Measurements from ENCODE around the gene VWA2.

DNA sequence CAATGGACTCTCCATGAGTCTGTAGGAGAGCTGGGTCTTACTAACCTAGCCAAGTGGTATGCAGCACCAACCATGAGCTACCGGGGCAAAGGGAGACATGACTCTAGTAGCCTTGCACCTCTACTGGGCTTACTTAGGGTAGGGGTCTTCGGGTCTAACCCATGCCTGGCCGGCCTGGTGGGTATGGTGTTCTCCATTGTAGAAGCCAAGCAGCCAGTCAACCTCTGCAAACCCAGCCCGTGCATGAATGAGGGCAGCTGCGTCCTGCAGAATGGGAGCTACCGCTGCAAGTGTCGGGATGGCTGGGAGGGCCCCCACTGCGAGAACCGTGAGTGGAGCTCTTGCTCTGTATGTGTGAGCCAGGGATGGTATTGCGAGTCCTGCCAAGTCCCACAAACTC, 51.0 kb downstream of the VWA2 start:
- TF ChIP-seq, protein P1, sequence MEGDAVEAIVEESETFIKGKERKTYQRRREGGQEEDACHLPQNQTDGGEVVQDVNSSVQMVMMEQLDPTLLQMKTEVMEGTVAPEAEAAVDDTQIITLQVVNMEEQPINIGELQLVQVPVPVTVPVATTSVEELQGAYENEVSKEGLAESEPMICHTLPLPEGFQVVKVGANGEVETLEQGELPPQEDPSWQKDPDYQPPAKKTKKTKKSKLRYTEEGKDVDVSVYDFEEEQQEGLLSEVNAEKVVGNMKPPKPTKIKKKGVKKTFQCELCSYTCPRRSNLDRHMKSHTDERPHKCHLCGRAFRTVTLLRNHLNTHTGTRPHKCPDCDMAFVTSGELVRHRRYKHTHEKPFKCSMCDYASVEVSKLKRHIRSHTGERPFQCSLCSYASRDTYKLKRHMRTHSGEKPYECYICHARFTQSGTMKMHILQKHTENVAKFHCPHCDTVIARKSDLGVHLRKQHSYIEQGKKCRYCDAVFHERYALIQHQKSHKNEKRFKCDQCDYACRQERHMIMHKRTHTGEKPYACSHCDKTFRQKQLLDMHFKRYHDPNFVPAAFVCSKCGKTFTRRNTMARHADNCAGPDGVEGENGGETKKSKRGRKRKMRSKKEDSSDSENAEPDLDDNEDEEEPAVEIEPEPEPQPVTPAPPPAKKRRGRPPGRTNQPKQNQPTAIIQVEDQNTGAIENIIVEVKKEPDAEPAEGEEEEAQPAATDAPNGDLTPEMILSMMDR (IDR thresholded peaks at IDR 0.05 in 2 of 3, conservative IDR thresholded peaks at IDR 0.05 in 1 of 3; ENCODE audit: borderline replicate concordance in 1 of 3, insufficient read depth in 1 of 3, low read depth in 2 of 3, low read length in 2 of 3), result no peak
- no peak for TF ChIP-seq EZH2phosphoT487 (IDR thresholded peaks at IDR 0.05; ENCODE audit: borderline replicate concordance)

Measured in HCT116 (cell line).